T-cell (primary cell): Measurements from ENCODE around the gene PPP1R13L. TPM values are rescaled to one million over a fixed set of nuclear protein-coding genes. Genes with fewer than 3 reads are reported as not detected.

Source experiments
- ATAC-seq, 4 experiments: fragments of 200-7000 bp in 3 of 4; fragments of 150-1000 bp in 1 of 4; cut with Tn5 transposase; replicated peaks in 1 of 4; 1 replicate in 3 of 4; 2 replicates in 1 of 4; pipeline ENCODE4 v1.10.0; 2021; ENCODE audit warnings: moderate library complexity in 3 of 4, mild to moderate bottlenecking in 2 of 4, moderate number of reproducible peaks in 1 of 4
- CTCF ChIA-PET, 2 donors: fragments of 300-600 bp; sonication (Branson Sonifier 250); formaldehyde crosslinking; loops; one replicate each; lab custom pipeline; 2022; ENCODE audit warnings: antibody characterized with exemption in 2 of 2; lab: Charles Lee
- POLR2A ChIA-PET, 2 donors: fragments of 300-600 bp; sonication (Branson Sonifier 250); formaldehyde crosslinking; loops; one replicate each; lab custom pipeline; 2022; ENCODE audit warnings: antibody characterized with exemption in 2 of 2; lab: Charles Lee
- DNase-seq, 35 experiments: peaks; one replicate each; pipeline versions ENCODE4 v3.0.0 to v3.0.0-alpha.2; 2013 to 2023
- H3K27ac ChIP-seq: one replicate; pipeline ENCODE4 v1.5.1; 2013; ENCODE audit warnings: low read length
- H3K27me3 ChIP-seq, 2 experiments: replicated peaks in 1 of 2; 1 replicate in 1 of 2; 2 replicates in 1 of 2; pipeline versions ENCODE4 v1.6.1 to v1.7.0; 2013; ENCODE audit warnings: low read length in 1 of 2, mixed read lengths in 1 of 2; ENCODE audit not compliant: control insufficient read depth in 2 of 2, insufficient read depth in 2 of 2; ENCODE audit errors: extremely low read depth in 1 of 2
- H3K36me3 ChIP-seq, 2 donors: 1 replicate in 1 of 2; 2 replicates in 1 of 2; pipeline versions ENCODE4 v1.6.1 to v1.7.0; 2013; ENCODE audit warnings: low read length in 1 of 2; ENCODE audit not compliant: control insufficient read depth in 2 of 2, insufficient read depth in 1 of 2; ENCODE audit errors: extremely low read depth in 1 of 2
- H3K4me1 ChIP-seq, 2 experiments: 1 replicate in 1 of 2; 2 replicates in 1 of 2; pipeline versions ENCODE4 v1.6.1 to v1.7.0; 2013; ENCODE audit warnings: low read length in 2 of 2, mixed read lengths in 1 of 2; ENCODE audit not compliant: insufficient read depth in 2 of 2, control insufficient read depth in 1 of 2; ENCODE audit errors: extremely low read depth in 1 of 2
- H3K4me3 ChIP-seq, 2 donors: 1 replicate in 1 of 2; 2 replicates in 1 of 2; pipeline versions ENCODE4 v1.5.1 to v1.7.0; 2013; ENCODE audit warnings: mild to moderate bottlenecking in 2 of 2, low read length in 1 of 2, moderate library complexity in 1 of 2; ENCODE audit not compliant: control insufficient read depth in 1 of 2; ENCODE audit errors: extremely low read depth in 1 of 2
- H3K9me3 ChIP-seq: 2 replicates; pipeline ENCODE4 v1.7.0; 2013
- H3K27ac Mint-ChIP-seq, 2 donors: one replicate each; pipeline ENCODE4 v1.8.0; 2020 to 2021; ENCODE audit warnings: mild to moderate bottlenecking in 2 of 2, mixed read lengths in 2 of 2
- H3K27me3 Mint-ChIP-seq, 2 donors: one replicate each; pipeline ENCODE4 v1.8.0; 2021 to 2022; ENCODE audit warnings: mixed read lengths in 2 of 2
- H3K36me3 Mint-ChIP-seq: one replicate; pipeline ENCODE4 v1.8.0; 2021; ENCODE audit warnings: mixed read lengths
- H3K4me1 Mint-ChIP-seq, 3 donors: one replicate each; pipeline ENCODE4 v1.8.0; 2020 to 2022; ENCODE audit warnings: mixed read lengths in 3 of 3, mild to moderate bottlenecking in 1 of 3
- H3K4me3 Mint-ChIP-seq, 3 donors: one replicate each; pipeline ENCODE4 v1.8.0; 2020 to 2022; ENCODE audit warnings: mild to moderate bottlenecking in 3 of 3, mixed read lengths in 3 of 3, moderate library complexity in 3 of 3
- H3K9me3 Mint-ChIP-seq, 3 donors: one replicate each; pipeline ENCODE4 v1.8.0; 2020 to 2022; ENCODE audit warnings: mixed read lengths in 3 of 3
- WGBS: methylation state at CpG from one replicate; pipeline ENCODE4 v1.1.5; 2013; ENCODE audit warnings: missing lambda C conversion rate; ENCODE audit not compliant: insufficient coverage; 5-methylcytosine and 5-hydroxymethylcytosine counted together
- total RNA-seq, 35 experiments: library from RNA in 6 of 35; stranded (reverse) in 6 of 35; fragments of 120-200 nt in 1 of 35; gene quantifications; one replicate each; pipeline versions ENCODE4 v1.2.1 to v1.2.4 and lab custom pipeline; 2013 to 2026

Gene PPP1R13L
- total RNA-seq, 5 donors from 2014 or later (not counting 1 experiment from before 2014, with no cell fraction given): 7.9 to 15.7 (median 12.5) TPM

DNA sequence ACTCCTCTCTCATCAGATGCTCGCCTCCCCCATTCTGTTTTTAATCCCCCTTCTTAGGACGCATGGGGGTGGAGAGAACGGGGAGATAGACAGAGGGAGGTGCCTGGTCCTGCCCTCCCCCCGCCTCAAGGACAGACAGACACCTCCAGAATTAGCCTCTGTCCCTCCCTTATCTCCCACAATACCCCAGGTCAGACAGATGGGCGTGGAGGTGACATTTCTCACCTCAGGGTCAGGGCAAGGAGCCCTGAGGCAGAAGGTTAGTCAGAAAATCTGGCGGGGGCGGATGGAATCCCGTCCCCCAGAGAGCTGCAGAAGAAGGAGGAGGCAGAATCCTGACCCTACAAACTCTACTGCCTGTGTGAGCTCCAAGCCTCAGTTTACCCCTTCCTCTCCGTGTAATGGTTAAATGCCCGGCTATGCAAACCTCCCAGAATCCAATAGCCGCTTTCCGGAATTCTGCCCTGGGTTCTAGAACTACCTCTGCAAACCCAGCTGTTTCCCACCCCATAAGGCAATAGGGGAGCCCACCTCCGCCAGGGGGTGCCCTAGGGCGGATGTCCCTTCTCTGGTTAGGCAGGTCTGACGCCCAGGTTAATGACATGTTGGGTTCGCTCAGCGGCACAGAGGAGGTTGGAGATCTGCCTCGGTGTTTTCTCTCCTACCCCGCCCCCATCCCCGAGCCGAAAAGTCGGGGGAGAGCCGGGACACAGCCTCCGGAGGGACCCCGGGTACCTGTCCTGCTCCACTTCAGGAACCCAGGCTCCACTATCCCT is 900 bp downstream of the PPP1R13L start:
- Mint-ChIP-seq H3K9me3 (no peaks in the 10 kb centered on the region), H3K27me3 (peaks cover 17 to 34% of the 10 kb centered on the region in 2 donors), H3K36me3 (no peaks in the 10 kb centered on the region), H3K27ac (no peak overlapping the region), H3K4me1 (peaks cover 32 to 46% (median 36%) of the 10 kb centered on the region in 3 donors), H3K4me3 (peak overlapping the region; percentile 91 to 98 (median 92))
- H3K27ac ChIP-seq: no peak overlapping the region
- peak; percentile 18 to 73 (median 60) for DNase-seq
- no peak for ATAC-seq
- peaks cover 0 to 50% of the 10 kb centered on the region in 2 experiments for H3K27me3 ChIP-seq
- peak overlapping the region in 1 of 2 donors; percentile 92 for H3K4me3 ChIP-seq
- peaks cover 3 to 43% of the 10 kb centered on the region in 2 experiments for H3K4me1 ChIP-seq
- ChIA-PET POLR2A (no interaction called here), CTCF (interaction anchor here (0.8 to 1.1 kb wide), 3 partner anchors 31 to 78 kb away, joined by 3 to 4 read pairs (median 3); no protein-coding TSS in a partner anchor)
- 16% methylated on average over 9 of the region's 25 CpGs for WGBS
- no peaks in the 10 kb centered on the region for H3K9me3 ChIP-seq
- H3K36me3 ChIP-seq: peaks cover 0 to 3% of the 10 kb centered on the region in 2 donors

DNA sequence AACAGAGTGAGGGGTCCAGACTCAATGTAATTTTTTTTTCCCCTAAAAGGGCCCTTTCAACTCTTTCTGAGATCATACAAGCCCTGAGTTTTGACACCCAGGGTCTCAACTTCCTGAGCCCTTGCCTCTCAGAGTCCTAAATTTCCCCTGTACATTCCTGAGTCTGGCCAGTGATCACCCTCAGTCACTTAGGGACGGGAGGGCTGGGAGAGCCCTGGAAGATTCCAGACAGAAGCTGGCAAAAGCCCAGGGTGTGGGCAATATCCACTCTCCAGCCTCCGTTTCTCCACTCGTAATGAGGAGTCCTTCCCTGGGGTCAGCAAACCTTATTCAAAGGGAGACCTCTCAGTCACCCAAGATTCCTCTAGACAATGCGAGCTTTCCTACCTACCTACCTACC is 1.6 kb downstream of the PPP1R13L start:
- Mint-ChIP-seq H3K4me1 (peaks cover 38 to 48% (median 42%) of the 10 kb centered on the region in 3 donors), H3K9me3 (no peaks in the 10 kb centered on the region), H3K4me3 (peak overlapping the region in 1 of 3 donors; percentile 91), H3K36me3 (no peaks in the 10 kb centered on the region), H3K27ac (no peak overlapping the region), H3K27me3 (peaks cover 23 to 39% of the 10 kb centered on the region in 2 donors)
- Histone ChIP-seq H3K36me3 (peaks cover 0 to 3% of the 10 kb centered on the region in 2 donors), H3K9me3 (no peaks in the 10 kb centered on the region), H3K4me1 (peaks cover 3 to 50% of the 10 kb centered on the region in 2 experiments), H3K27me3 (peaks cover 0 to 57% of the 10 kb centered on the region in 2 experiments), H3K4me3 (no peak overlapping the region), H3K27ac (no peak overlapping the region)
- no peak for DNase-seq
- 98% methylated on average over 4 of the region's 4 CpGs for WGBS
- POLR2A ChIA-PET: no interaction called here
- CTCF ChIA-PET: interaction anchor here (0.8 to 1.1 kb wide), 3 partner anchors 16 to 78 kb away, joined by 3 read pairs; no protein-coding TSS in a partner anchor
- ATAC-seq: no peak

DNA sequence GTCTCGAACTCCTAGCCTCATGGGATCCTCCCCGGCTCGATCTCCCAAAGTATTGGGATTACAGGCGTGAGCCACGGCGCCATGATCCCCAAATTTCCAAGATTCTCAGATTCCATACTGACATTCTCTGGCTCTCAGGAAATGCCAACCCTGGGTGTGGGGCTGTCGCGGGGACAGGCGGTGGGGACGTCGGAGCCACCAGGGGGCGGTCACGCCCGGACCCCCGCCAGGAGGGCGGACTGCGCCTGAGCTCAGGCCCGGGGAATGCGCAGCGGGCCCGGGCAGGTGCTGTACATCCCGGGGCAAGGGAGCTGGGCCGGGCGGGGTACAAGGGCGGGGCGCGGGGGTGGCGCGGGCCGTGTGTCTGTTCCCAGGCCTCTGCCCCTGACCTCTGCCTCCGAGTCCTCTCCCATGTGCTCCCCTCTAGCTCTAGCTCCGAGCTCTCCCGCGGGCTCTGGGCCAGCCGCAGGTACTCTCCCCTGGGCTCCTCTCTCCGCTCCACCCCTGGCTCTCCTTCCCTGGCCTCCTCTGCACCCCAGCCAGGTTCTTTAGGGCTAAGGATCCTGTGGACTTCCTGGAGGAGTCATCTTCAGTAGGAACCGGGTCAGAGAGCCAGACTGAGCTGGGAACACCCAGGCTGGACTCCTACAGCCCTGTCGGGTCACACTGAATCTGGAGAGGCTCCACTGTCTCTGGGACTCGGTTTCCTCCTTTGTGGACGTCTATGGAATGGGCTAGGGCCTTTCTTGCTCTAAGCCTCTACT is 2.4 kb downstream of the PPP1R13L start:
- peaks cover 3 to 54% of the 10 kb centered on the region in 2 experiments for H3K4me1 ChIP-seq
- Mint-ChIP-seq H3K9me3 (no peaks in the 10 kb centered on the region), H3K4me1 (peaks cover 34 to 48% (median 39%) of the 10 kb centered on the region in 3 donors), H3K27ac (no peak overlapping the region), H3K36me3 (no peaks in the 10 kb centered on the region), H3K4me3 (no peak overlapping the region), H3K27me3 (peaks cover 24 to 45% of the 10 kb centered on the region in 2 donors)
- no peaks in the 10 kb centered on the region for H3K9me3 ChIP-seq
- ATAC-seq: no peak
- ChIA-PET CTCF (interaction anchor here in 1 of 2 donors (0.8 to 1.3 kb wide), 3 partner anchors 15 to 82 kb away, joined by 3 to 5 read pairs (median 3); no protein-coding TSS in a partner anchor), POLR2A (interaction anchor here in 1 of 2 donors (0.5 kb wide), 1 partner anchor 82 kb away, joined by 3 read pairs; no protein-coding TSS in a partner anchor)
- peak in 9 of 35 experiments; percentile 13 to 59 (median 29) for DNase-seq
- H3K4me3 ChIP-seq: no peak overlapping the region
- H3K36me3 ChIP-seq: peaks cover 0 to 3% of the 10 kb centered on the region in 2 donors
- peaks cover 0 to 65% of the 10 kb centered on the region in 2 experiments for H3K27me3 ChIP-seq
- H3K27ac ChIP-seq: no peak overlapping the region
- WGBS: 36% methylated on average over 37 of the region's 40 CpGs

DNA sequence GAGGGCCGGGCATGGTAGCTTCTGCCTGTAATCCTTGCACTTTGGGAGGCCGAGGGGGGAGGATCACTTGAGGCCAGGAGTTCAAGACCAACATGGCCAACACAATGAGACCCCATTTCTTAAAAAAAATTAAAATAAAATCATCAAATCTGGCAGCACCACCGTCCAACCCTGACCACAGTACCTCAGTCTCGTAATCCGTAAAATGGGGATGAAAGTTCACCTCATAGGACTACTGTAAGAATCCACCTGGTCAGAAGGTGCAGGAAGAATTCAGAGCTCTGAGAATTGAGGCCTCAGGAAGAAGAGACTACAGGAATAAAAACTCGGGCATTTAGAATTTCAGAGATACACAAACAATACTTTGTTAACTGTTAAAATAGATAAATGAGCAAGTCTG is 3.1 kb downstream of the PPP1R13L start:
- H3K36me3 Mint-ChIP-seq: no peaks in the 10 kb centered on the region
- Histone ChIP-seq H3K36me3 (peaks cover 0 to 3% of the 10 kb centered on the region in 2 donors), H3K4me3 (no peak overlapping the region), H3K4me1 (peaks cover 3 to 50% of the 10 kb centered on the region in 2 experiments), H3K9me3 (no peaks in the 10 kb centered on the region), H3K27me3 (peaks cover 0 to 69% of the 10 kb centered on the region in 2 experiments), H3K27ac (no peak overlapping the region)
- ChIA-PET CTCF (interaction anchor here in 1 of 2 donors (1.3 kb wide), 1 partner anchor 83 kb away, joined by 5 read pairs; no protein-coding TSS in a partner anchor), POLR2A (no interaction called here)
- H3K9me3 Mint-ChIP-seq: no peaks in the 10 kb centered on the region
- WGBS: 94% methylated on average over 3 of the region's 6 CpGs
- ATAC-seq (no peak), DNase-seq (no peak)
- H3K4me1 Mint-ChIP-seq: peaks cover 28 to 48% (median 38%) of the 10 kb centered on the region in 3 donors
- H3K27me3 Mint-ChIP-seq: peaks cover 27 to 52% of the 10 kb centered on the region in 2 donors
- H3K27ac Mint-ChIP-seq: no peak overlapping the region
- H3K4me3 Mint-ChIP-seq: no peak overlapping the region

DNA sequence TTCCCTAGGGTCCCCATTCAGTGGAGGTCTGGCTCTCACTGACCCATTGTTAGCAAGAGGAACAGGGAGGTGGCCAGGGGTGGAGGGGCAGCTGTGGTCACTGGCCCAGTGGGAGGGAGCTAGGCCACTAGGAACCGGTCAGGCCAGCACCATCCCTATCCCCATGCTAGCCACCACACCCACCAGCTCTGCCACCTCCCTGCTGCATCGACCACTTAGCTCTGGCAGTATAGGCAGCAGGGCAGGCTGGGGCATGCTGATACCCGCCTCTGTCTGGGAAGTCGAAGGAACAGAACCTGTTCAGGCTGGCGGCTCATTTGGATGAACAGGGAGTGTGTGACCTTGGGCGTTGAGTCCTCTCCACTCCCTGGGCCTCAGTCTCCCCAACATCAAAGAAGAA is 4.7 kb downstream of the PPP1R13L start:
- peaks cover 0 to 73% of the 10 kb centered on the region in 2 experiments for H3K27me3 ChIP-seq
- peaks cover 27 to 56% of the 10 kb centered on the region in 2 donors for H3K27me3 Mint-ChIP-seq

More for the DNA sequence above, 4.7 kb downstream of the PPP1R13L start:
- H3K9me3 ChIP-seq: no peaks in the 10 kb centered on the region
- peaks cover 0 to 3% of the 10 kb centered on the region in 2 donors for H3K36me3 ChIP-seq
- WGBS: 100% methylated on average over 1 of the region's 6 CpGs
- no peak overlapping the region for H3K4me3 Mint-ChIP-seq
- ChIA-PET CTCF (interaction anchor here in 1 of 2 donors (0.7 kb wide), 1 partner anchor 18 kb away, joined by 3 read pairs; no protein-coding TSS in a partner anchor), POLR2A (no interaction called here)
- H3K9me3 Mint-ChIP-seq: no peaks in the 10 kb centered on the region
- H3K4me3 ChIP-seq: no peak overlapping the region
- no peak for DNase-seq
- ATAC-seq: no peak
- H3K27ac ChIP-seq: no peak overlapping the region
- H3K4me1 ChIP-seq: peaks cover 3 to 38% of the 10 kb centered on the region in 2 experiments
- H3K4me1 Mint-ChIP-seq: peaks cover 15 to 34% (median 29%) of the 10 kb centered on the region in 3 donors
- no peak overlapping the region for H3K27ac Mint-ChIP-seq
- no peaks in the 10 kb centered on the region for H3K36me3 Mint-ChIP-seq
